Thyroid gland (tissue), 4 donors: ENCODE results near the gene PRTFDC1. TPM values are rescaled to one million over a fixed set of nuclear protein-coding genes. Genes with fewer than 3 reads are reported as not detected.

ENCODE experiments used
- DNase-seq, 2 donors: peaks; one replicate each; pipeline ENCODE4 v3.0.0-alpha.2; 2019
- H3K27ac ChIP-seq, 3 donors: fragments of 200-600 bp; sonication (generic); 1 replicate in 2 of 3; 2 replicates in 1 of 3; pipeline ENCODE4 v1.5.1; 2016 to 2019; ENCODE audit warnings: mild to moderate bottlenecking in 1 of 3, moderate library complexity in 1 of 3
- H3K27me3 ChIP-seq: fragments of 200-600 bp; sonication (generic); one replicate; pipeline ENCODE4 v1.5.1; 2019
- H3K36me3 ChIP-seq, 2 donors: fragments of 200-600 bp; sonication (generic); one replicate each; pipeline ENCODE4 v1.5.1; 2016 to 2019
- H3K4me1 ChIP-seq, 2 donors: fragments of 200-600 bp; sonication (generic); one replicate each; pipeline ENCODE4 v1.5.1; 2017 to 2019
- H3K4me3 ChIP-seq, 3 donors: fragments of 200-600 bp; sonication (generic); replicated peaks in 1 of 3; 1 replicate in 2 of 3; 2 replicates in 1 of 3; pipeline ENCODE4 v1.5.1; 2016; ENCODE audit warnings: mild to moderate bottlenecking in 1 of 3
- H3K9me3 ChIP-seq: fragments of 200-600 bp; sonication (generic); one replicate; pipeline ENCODE4 v1.5.1; 2017
- POLR2A ChIP-seq, 2 donors: fragments of 450-650 bp; IDR thresholded peaks; one replicate each; pipeline ENCODE4 v1.6.1; 2017; ENCODE audit warnings: antibody characterized with exemption in 2 of 2, mild to moderate bottlenecking in 2 of 2, moderate library complexity in 1 of 2
- WGBS, 2 donors: methylation state at CpG; one replicate each; pipeline ENCODE4 v1.1.5; 2017; 5-methylcytosine and 5-hydroxymethylcytosine counted together
- intact Hi-C: fragments of 100-400 bp; cut with DNase I; formaldehyde crosslinking; loops from one replicate; pipeline ENCODE4 v1.15.1; 2023
- total RNA-seq, 4 donors: library from RNA; depleted of rRNA; stranded (reverse); fragments of >200 nt; gene quantifications; one replicate each; pipeline ENCODE4 v1.2.3, GENCODE V29; 2016
- TF ChIP-seq, protein P1 (sequence below), 6 experiments: fragments of 200-600 bp in 3 of 6; fragments of 450-650 bp in 3 of 6; sonication (generic) in 3 of 6; IDR thresholded peaks; one replicate each; pipeline ENCODE4 v1.5.1; 2016 to 2019; ENCODE audit warnings: antibody characterized with exemption in 6 of 6, mild to moderate bottlenecking in 2 of 6, inconsistent platforms in 1 of 6, moderate library complexity in 1 of 6

PRTFDC1 gene
- total RNA-seq, 4 donors from 2014 or later = 2.9 to 8.7 (median 5.6) TPM

DNA sequence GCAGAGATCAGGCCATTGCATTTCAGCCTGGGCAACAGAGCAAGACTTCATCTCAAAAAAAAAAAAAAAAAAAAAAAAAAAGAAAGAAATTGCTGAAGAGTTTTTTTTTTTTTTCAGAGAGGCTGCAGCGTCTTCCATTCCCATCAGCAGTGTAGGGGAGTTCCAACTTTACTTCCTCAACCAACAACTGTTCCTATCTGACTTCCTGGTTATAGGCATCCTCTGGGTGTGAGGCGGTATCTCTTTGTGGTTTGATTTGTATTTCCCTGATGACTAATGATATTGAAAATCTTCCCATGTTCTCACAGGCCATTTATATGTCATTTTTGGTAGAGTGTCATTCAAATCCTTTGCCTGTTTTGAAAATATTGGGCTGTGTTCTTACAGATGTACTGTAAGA, 40.2 kb downstream of the PRTFDC1 start:
- 55 to 68% methylated on average over 2 of the region's 2 CpGs for WGBS, 2 donors
- no peak overlapping the region for H3K27ac ChIP-seq
- H3K9me3 ChIP-seq = no peaks in the 10 kb centered on the region
- no peaks in the 10 kb centered on the region for H3K27me3 ChIP-seq
- no peak for DNase-seq
- H3K4me1 ChIP-seq = no peaks in the 10 kb centered on the region
- H3K36me3 ChIP-seq = no peaks in the 10 kb centered on the region
- TF ChIP-seq, protein P1, sequence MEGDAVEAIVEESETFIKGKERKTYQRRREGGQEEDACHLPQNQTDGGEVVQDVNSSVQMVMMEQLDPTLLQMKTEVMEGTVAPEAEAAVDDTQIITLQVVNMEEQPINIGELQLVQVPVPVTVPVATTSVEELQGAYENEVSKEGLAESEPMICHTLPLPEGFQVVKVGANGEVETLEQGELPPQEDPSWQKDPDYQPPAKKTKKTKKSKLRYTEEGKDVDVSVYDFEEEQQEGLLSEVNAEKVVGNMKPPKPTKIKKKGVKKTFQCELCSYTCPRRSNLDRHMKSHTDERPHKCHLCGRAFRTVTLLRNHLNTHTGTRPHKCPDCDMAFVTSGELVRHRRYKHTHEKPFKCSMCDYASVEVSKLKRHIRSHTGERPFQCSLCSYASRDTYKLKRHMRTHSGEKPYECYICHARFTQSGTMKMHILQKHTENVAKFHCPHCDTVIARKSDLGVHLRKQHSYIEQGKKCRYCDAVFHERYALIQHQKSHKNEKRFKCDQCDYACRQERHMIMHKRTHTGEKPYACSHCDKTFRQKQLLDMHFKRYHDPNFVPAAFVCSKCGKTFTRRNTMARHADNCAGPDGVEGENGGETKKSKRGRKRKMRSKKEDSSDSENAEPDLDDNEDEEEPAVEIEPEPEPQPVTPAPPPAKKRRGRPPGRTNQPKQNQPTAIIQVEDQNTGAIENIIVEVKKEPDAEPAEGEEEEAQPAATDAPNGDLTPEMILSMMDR (IDR thresholded peaks at IDR 0.05) = no peak
- no peak overlapping the region for H3K4me3 ChIP-seq
- intact Hi-C loops = no loop called here

DNA sequence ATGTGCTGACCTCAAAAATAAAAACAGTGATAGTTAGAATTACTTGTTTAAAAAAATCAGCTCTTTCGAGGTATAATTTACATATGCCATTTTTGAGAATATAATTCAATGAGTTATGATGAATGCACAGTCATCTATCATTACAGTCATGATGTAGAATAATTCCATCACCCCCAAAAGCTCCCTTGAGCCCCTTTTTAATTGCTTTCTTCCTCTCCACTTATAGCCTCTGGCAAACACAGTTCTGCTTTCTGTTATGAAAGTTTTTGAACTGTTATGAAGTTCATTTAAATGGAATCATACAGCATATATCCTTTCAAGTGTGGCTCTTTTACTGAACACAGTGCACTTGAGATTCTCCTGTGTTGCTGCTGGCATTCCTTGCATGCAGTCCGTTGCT, 41.4 kb downstream of the PRTFDC1 start:
- no peak overlapping the region for H3K4me3 ChIP-seq
- no peak overlapping the region for H3K27ac ChIP-seq
- WGBS, 2 donors = 88 to 93% methylated on average over 2 of the region's 2 CpGs
- TF ChIP-seq POLR2A (IDR thresholded peaks at IDR 0.05) = no peak
- intact Hi-C loops = no loop called here
- no peaks in the 10 kb centered on the region for H3K9me3 ChIP-seq
- no peaks in the 10 kb centered on the region for H3K4me1 ChIP-seq
- DNase-seq = no peak
- H3K36me3 ChIP-seq = no peaks in the 10 kb centered on the region
- no peaks in the 10 kb centered on the region for H3K27me3 ChIP-seq

DNA sequence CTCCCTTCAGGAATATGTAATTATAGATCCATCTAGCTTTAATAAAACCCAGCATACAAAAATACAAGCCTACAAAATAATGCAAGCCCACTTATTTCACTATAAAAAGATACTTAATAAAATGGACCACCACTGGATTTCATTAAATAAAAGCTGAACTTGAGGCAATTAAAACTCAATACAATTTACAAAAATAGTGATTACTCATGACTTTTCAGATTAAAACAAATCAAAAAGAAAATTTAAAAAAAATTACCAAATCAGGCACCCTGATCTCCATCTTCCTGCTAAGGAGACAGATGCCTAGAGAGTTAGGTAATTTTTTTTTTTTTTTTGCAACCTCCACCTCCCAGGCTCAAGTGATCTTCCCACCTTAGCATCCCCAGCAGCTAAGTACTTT, 41.8 kb downstream of the PRTFDC1 start:
- H3K4me1 ChIP-seq = no peaks in the 10 kb centered on the region
- H3K27me3 ChIP-seq = no peaks in the 10 kb centered on the region
- H3K27ac ChIP-seq = no peak overlapping the region
- no peak overlapping the region for H3K4me3 ChIP-seq
- TF ChIP-seq, protein P1 (IDR thresholded peaks at IDR 0.05) = no peak
- TF ChIP-seq POLR2A (IDR thresholded peaks at IDR 0.05) = no peak
- H3K9me3 ChIP-seq = no peaks in the 10 kb centered on the region
- H3K36me3 ChIP-seq = no peaks in the 10 kb centered on the region
- DNase-seq = no peak
- intact Hi-C loops = no loop called here

DNA sequence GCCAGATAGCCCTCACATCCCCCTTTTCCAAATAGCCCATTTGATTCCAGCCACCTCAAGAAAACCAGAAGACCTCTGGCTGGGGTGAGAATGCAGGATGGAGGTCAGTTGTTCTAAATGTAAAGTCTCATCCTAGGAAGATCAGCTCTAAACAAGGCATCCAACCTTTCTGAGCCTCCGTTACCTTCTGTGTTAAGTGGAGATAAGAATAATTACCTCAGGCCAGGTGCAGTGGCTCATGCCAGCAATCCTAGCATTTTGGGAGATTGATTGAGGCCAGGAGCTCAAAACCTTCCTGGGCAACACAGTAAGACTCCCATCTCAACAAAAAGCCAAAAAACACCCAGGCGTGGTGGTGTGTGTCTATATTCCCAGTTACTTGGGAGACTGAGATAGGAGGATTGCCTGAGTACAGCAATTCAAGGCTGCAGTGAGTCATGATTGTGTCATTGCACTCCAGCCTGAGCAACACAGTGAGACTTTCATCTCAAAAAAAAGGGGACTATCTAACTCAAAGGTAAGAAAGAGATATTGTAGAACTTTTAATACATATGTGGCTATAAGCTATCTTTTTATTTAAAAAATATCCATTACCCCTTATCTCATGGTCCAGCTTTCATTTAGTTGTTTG, 43.5 kb downstream of the PRTFDC1 start:
- intact Hi-C loops = no loop called here
- no peaks in the 10 kb centered on the region for H3K36me3 ChIP-seq
- TF ChIP-seq, protein P1 (IDR thresholded peaks at IDR 0.05) = no peak
- TF ChIP-seq POLR2A (IDR thresholded peaks at IDR 0.05) = no peak
- no peak overlapping the region for H3K4me3 ChIP-seq
- no peaks in the 10 kb centered on the region for H3K9me3 ChIP-seq
- no peak for DNase-seq
- H3K4me1 ChIP-seq = no peaks in the 10 kb centered on the region
- no peaks in the 10 kb centered on the region for H3K27me3 ChIP-seq
- no peak overlapping the region for H3K27ac ChIP-seq
- WGBS, 2 donors = 94 to 95% methylated on average over 2 of the region's 2 CpGs

DNA sequence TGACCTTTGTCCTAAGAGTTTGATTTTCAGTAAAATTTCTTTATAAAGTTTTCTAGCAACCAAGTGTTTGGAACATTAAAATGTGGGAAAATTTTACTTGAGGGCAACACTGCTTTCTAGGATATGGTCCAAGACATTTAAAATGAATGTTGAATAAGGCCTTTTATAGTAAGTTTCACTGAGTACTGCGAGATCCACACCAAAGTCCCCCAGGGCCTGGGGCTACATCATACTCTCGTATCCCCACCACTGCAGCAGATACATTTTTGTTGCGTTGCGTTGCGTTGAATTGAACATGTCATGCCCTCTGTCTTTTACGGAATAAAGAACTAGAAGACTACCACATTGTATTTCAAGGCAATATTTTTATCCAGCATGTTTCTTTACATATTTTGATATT, 44.5 kb downstream of the PRTFDC1 start:
- H3K27ac ChIP-seq = no peak overlapping the region
- DNase-seq = no peak
- intact Hi-C loops = no loop called here
- no peaks in the 10 kb centered on the region for H3K36me3 ChIP-seq
- no peak overlapping the region for H3K4me3 ChIP-seq
- TF ChIP-seq, protein P1 (IDR thresholded peaks at IDR 0.05) = no peak
- no peak for TF ChIP-seq POLR2A (IDR thresholded peaks at IDR 0.05)
- H3K9me3 ChIP-seq = no peaks in the 10 kb centered on the region
- H3K4me1 ChIP-seq = no peaks in the 10 kb centered on the region
- 96 to 97% methylated on average over 6 of the region's 6 CpGs for WGBS, 2 donors
- H3K27me3 ChIP-seq = no peaks in the 10 kb centered on the region

DNA sequence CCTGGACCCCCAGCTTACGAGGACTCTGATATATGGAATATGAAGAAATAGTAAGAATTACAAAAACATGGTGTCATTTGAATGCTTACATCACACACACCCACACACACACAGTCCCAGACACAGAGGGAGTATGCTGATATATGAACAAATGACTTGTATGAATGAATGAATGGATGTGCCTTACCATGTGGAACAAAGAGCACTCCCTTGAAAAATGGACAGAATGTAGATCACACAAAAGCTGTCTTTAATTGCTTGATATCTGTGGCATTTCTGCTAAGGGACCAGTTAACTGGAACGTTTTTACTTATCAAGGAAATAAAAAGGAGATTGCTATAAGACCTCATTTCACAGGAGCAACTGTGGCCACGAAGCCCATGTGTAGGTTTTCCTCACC, 46.0 kb downstream of the PRTFDC1 start:
- H3K27ac ChIP-seq = no peak overlapping the region
- no peak for TF ChIP-seq POLR2A (IDR thresholded peaks at IDR 0.05)
- TF ChIP-seq, protein P1 (IDR thresholded peaks at IDR 0.05) = no peak
- no peak for DNase-seq
- no peaks in the 10 kb centered on the region for H3K9me3 ChIP-seq
- 97 to 98% methylated on average over 3 of the region's 3 CpGs for WGBS, 2 donors
- H3K27me3 ChIP-seq = no peaks in the 10 kb centered on the region
- no peaks in the 10 kb centered on the region for H3K36me3 ChIP-seq
- no peaks in the 10 kb centered on the region for H3K4me1 ChIP-seq
- intact Hi-C loops = no loop called here
- no peak overlapping the region for H3K4me3 ChIP-seq
